Neutrophil (primary cell): ENCODE data around the gene ITGA3.

Experiments used
- H3K27ac ChIP-seq: fragments of 200-600 bp; sonication (generic); 2 replicates; pipeline ENCODE4 v1.5.1; 2016; ENCODE audit warnings: mild to moderate bottlenecking, moderate library complexity
- H3K27me3 ChIP-seq: fragments of 200-600 bp; sonication (generic); 2 replicates; pipeline ENCODE4 v1.6.0; 2016; ENCODE audit warnings: mild to moderate bottlenecking
- H3K36me3 ChIP-seq: fragments of 200-600 bp; sonication (generic); 2 replicates; pipeline ENCODE4 v1.5.1; 2017
- H3K4me1 ChIP-seq, 2 experiments: fragments of 200-600 bp in 1 of 2; sonication (generic) in 1 of 2; 1 replicate in 1 of 2; 2 replicates in 1 of 2; pipeline versions ENCODE4 v1.5.1 to v1.6.1; 2013 to 2016; ENCODE audit warnings: low read depth in 1 of 2, low read length in 1 of 2, mild to moderate bottlenecking in 1 of 2, moderate library complexity in 1 of 2; ENCODE audit not compliant: control insufficient read depth in 1 of 2, insufficient read depth in 1 of 2
- H3K4me3 ChIP-seq, 2 experiments: fragments of 200-600 bp in 1 of 2; sonication (generic) in 1 of 2; 1 replicate in 1 of 2; 2 replicates in 1 of 2; pipeline ENCODE4 v1.5.1; 2013 to 2016; ENCODE audit warnings: low read depth in 1 of 2, low read length in 1 of 2, mild to moderate bottlenecking in 1 of 2, moderate library complexity in 1 of 2
- H3K9me3 ChIP-seq: fragments of 200-600 bp; sonication (generic); 2 replicates; pipeline ENCODE4 v1.5.1; 2016
- CTCF ChIP-seq: fragments of 200-600 bp; sonication (generic); IDR thresholded peaks from 2 replicates; pipeline ENCODE4 v1.5.1; 2016; ENCODE audit warnings: antibody characterized with exemption

The ITGA3 gene

GRCh38 chr17:50093246-50093645 lies 37.3 kb downstream of the ITGA3 start:
- no peaks in the 10 kb centered on the region for H3K36me3 ChIP-seq
- peaks cover 25% of the 10 kb centered on the region for H3K27me3 ChIP-seq
- H3K9me3 ChIP-seq: no peaks in the 10 kb centered on the region
- no peak for TF ChIP-seq CTCF
- peaks cover 12 to 16% of the 10 kb centered on the region in 2 experiments for H3K4me1 ChIP-seq
- no peak overlapping the region for H3K27ac ChIP-seq
- H3K4me3 ChIP-seq: no peak overlapping the region

- Histone ChIP-seq H3K9me3 (no peaks in the 10 kb centered on the region), H3K4me1 (peaks cover 12 to 16% of the 10 kb centered on the region in 2 experiments), H3K27ac (no peak overlapping the region), H3K27me3 (peaks cover 25% of the 10 kb centered on the region), H3K4me3 (no peak overlapping the region), H3K36me3 (no peaks in the 10 kb centered on the region)
- no peak for TF ChIP-seq CTCF
Measured at GRCh38 chr17:50093807-50094206, 37.9 kb downstream of the ITGA3 start.

GRCh38 chr17:50094243-50094752 lies 38.4 kb downstream of the ITGA3 start:
- TF ChIP-seq CTCF: peak; percentile 93
- peak overlapping the region; percentile 85 to 90 for H3K4me3 ChIP-seq
- peaks cover 12 to 16% of the 10 kb centered on the region in 2 experiments for H3K4me1 ChIP-seq
- no peaks in the 10 kb centered on the region for H3K36me3 ChIP-seq
- H3K27me3 ChIP-seq: peaks cover 25% of the 10 kb centered on the region
- H3K27ac ChIP-seq: peak overlapping the region; percentile 71
- H3K9me3 ChIP-seq: no peaks in the 10 kb centered on the region

- Histone ChIP-seq H3K27ac (peak within 1 kb of the TSS; percentile 71), H3K4me1 (peaks cover 12 to 16% of the 10 kb centered on the region in 2 experiments), H3K4me3 (peak within 1 kb of the TSS; percentile 85 to 90), H3K9me3 (no peaks in the 10 kb centered on the region), H3K27me3 (peaks cover 25% of the 10 kb centered on the region), H3K36me3 (no peaks in the 10 kb centered on the region)
- peak; percentile 57 for TF ChIP-seq CTCF
Measured at GRCh38 chr17:50094753-50095619, 39.1 kb downstream of the ITGA3 start, which contains the start of gene PDK2. Gene PDK2, plus strand, starts transcription at chr17:50095351. Its CDS starts 85 bp downstream, at chr17:50095436.

DNA sequence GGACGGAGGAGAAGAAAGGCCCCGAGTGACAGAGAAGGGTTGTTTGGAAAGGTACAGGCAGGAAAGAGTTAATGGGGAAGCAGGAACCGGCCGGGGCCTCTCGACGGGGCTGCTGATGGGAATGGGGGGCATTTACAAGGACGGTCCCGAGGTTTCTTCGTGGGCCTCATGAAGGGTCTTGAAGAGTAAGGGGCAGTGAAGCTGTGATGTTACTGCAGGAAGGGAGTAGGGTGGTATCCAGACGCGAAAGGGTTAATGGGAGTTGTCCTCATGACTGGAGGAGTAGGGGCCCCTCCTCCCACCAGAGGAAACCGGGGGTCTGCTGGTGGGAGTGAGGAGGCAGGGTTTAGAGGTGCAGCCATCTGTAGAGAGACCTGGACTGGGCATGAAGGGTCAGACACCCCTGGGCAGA lies 39.7 kb downstream of the ITGA3 start:
- Histone ChIP-seq H3K4me1 (peaks cover 12 to 16% of the 10 kb centered on the region in 2 experiments), H3K27ac (peak overlapping the region; percentile 71), H3K36me3 (no peaks in the 10 kb centered on the region), H3K4me3 (peak overlapping the region; percentile 85 to 90), H3K9me3 (no peaks in the 10 kb centered on the region), H3K27me3 (peaks cover 25% of the 10 kb centered on the region)
- no peak for TF ChIP-seq CTCF
